ENCODE data around the gene TRIL. TPM values are rescaled to one million over a fixed set of nuclear protein-coding genes. Genes with fewer than 3 reads are reported as not detected.

Gene TRIL
- total and polyA plus RNA-seq, 2 donors (not counting 3 experiments of a cell fraction or from before 2014, with no cell fraction given): 0.52 to 1.8 TPM

GRCh38 chr7:29005406-29005805 lies 47.3 kb upstream of the TRIL start:
- Histone ChIP-seq H3K4me3 (replicated peaks in 1 of 3; ENCODE audit: insufficient read depth in 1 of 3, low read depth in 1 of 3, low read length in 3 of 3) (no peak overlapping the region), H3K27me3 (ENCODE audit: control insufficient read depth in 2 of 2, insufficient read depth in 2 of 2, low read length in 2 of 2) (peaks cover 12 to 21% of the 10 kb centered on the region in 2 experiments), H2AFZ (ENCODE audit: low read depth, low read length) (no peak overlapping the region), H3K9me1 (replicated peaks; ENCODE audit: control insufficient read depth, extremely low read depth, insufficient read depth, low read length) (no peaks in the 10 kb centered on the region), H3K36me3 (ENCODE audit: control insufficient read depth in 2 of 2, extremely low read depth in 1 of 2, insufficient read depth in 2 of 2, low read length in 2 of 2) (no peaks in the 10 kb centered on the region), H3K79me2 (ENCODE audit: control insufficient read depth, insufficient read depth, low read length) (no peaks in the 10 kb centered on the region), H3K4me2 (ENCODE audit: insufficient read depth, low read length) (no peak overlapping the region), H3K9me3 (replicated peaks; ENCODE audit: control insufficient read depth, insufficient read depth, low read length) (no peaks in the 10 kb centered on the region), H4K20me1 (replicated peaks; ENCODE audit: control insufficient read depth, extremely low read depth, insufficient read depth, low read length) (no peaks in the 10 kb centered on the region), H3K9ac (replicated peaks; ENCODE audit: extremely low read depth, insufficient read depth, low read length) (no peak overlapping the region), H3K27ac (ENCODE audit: insufficient read depth, low read depth, low read length) (no peak overlapping the region), H3K4me1 (ENCODE audit: control insufficient read depth, extremely low read depth, insufficient read depth, low read length) (peaks cover 2% of the 10 kb centered on the region)
- ChIA-PET POLR2A (no interaction called here), CTCF (no interaction called here)
- intact Hi-C loops (cut with micrococcal nuclease) (no loop called here), dilution Hi-C loops (cut with MboI; ENCODE audit: extremely low pct_ligation_motif_present, low sequenced_read_pairs) (no loop called here)
- FAIRE-seq (no peak), DNase-seq (ENCODE audit: low read depth, low spot score) (no peak)
- TF ChIP-seq FOS (IDR thresholded peaks at IDR 0.05; ENCODE audit: borderline replicate concordance, insufficient read depth, low read length) (no peak), EZH2 (IDR thresholded peaks at IDR 0.05; ENCODE audit: borderline replicate concordance, low read depth, low read length, severe bottlenecking) (no peak), GATA2 (IDR thresholded peaks at IDR 0.05; ENCODE audit: insufficient read depth, insufficient read length, low read depth, low read length) (no peak), MYC (IDR thresholded peaks at IDR 0.05; ENCODE audit: low read depth, low read length) (no peak), JUN (IDR thresholded peaks at IDR 0.05; ENCODE audit: borderline replicate concordance, insufficient read depth, insufficient read length, low read depth) (no peak), CTCF (IDR thresholded peaks at IDR 0.05; ENCODE audit: extremely low read depth in 1 of 2, insufficient read depth in 1 of 2, low read depth in 1 of 2, low read length in 2 of 2) (no peak), POLR2AphosphoS5 (IDR thresholded peaks at IDR 0.05; ENCODE audit: insufficient read depth, low read depth, low read length) (no peak), POLR2A (IDR thresholded peaks at IDR 0.05; ENCODE audit: low read depth, low read length) (no peak), MAX (IDR thresholded peaks at IDR 0.05; ENCODE audit: insufficient read depth, insufficient read length) (no peak)
- no TSS peak for BruUV-seq (replicated peaks)

Measured in endothelial cell of umbilical vein (primary cell).